Glomerular visceral epithelial cell (primary cell): ENCODE measurements around the gene CHST11.

ENCODE experiments used
- DNase-seq: peaks from one replicate; pipeline ENCODE4 v3.0.0-alpha.2; 2016; ENCODE audit errors: extremely low spot score

CHST11 gene

GRCh38 chr12:104460041-104460719 is 3.4 kb downstream of the CHST11 start:
- no peak for DNase-seq

- no peak for DNase-seq
These were observed 4.4 kb downstream of the CHST11 start for GRCh38 chr12:104460973-104461698.

- DNase-seq: no peak
These were observed 5.6 kb downstream of the CHST11 start for GRCh38 chr12:104462325-104462724.

GRCh38 chr12:104462931-104463339 is 6.2 kb downstream of the CHST11 start:
- no peak for DNase-seq

- DNase-seq: no peak
These were observed 6.6 kb downstream of the CHST11 start for GRCh38 chr12:104463368-104463767.

GRCh38 chr12:104464899-104465298 is 8.2 kb downstream of the CHST11 start:
- no peak for DNase-seq

GRCh38 chr12:104466709-104467345 is 10.1 kb downstream of the CHST11 start:
- DNase-seq: no peak

- no peak for DNase-seq
These were observed 10.6 kb downstream of the CHST11 start for GRCh38 chr12:104467346-104467837.

GRCh38 chr12:104468371-104468770 is 11.6 kb downstream of the CHST11 start:
- no peak for DNase-seq

GRCh38 chr12:104469066-104469465 is 12.3 kb downstream of the CHST11 start:
- no peak for DNase-seq

- no peak for DNase-seq
These were observed 12.8 kb downstream of the CHST11 start for GRCh38 chr12:104469523-104469922.

- DNase-seq: no peak
These were observed 13.8 kb downstream of the CHST11 start for GRCh38 chr12:104470521-104470920.

- DNase-seq: no peak
These were observed 14.6 kb downstream of the CHST11 start for GRCh38 chr12:104471336-104471735.

- no peak for DNase-seq
These were observed 16.0 kb downstream of the CHST11 start for GRCh38 chr12:104472748-104473147.

GRCh38 chr12:104473374-104473983 is 16.7 kb downstream of the CHST11 start:
- no peak for DNase-seq

GRCh38 chr12:104475271-104475670 is 18.5 kb downstream of the CHST11 start:
- no peak for DNase-seq

GRCh38 chr12:104477510-104478390 is 21.0 kb downstream of the CHST11 start:
- no peak for DNase-seq

GRCh38 chr12:104478396-104479122 is 21.8 kb downstream of the CHST11 start:
- DNase-seq: no peak

- no peak for DNase-seq
These were observed 22.4 kb downstream of the CHST11 start for GRCh38 chr12:104479123-104479662.

GRCh38 chr12:104480012-104480411 is 23.3 kb downstream of the CHST11 start:
- DNase-seq: no peak
